Activated T-helper 1 cell treated with anti-CD3 and anti-CD28 coated beads, Interleukin-2, amount 50 U/mL, for 16 hours (primary cell): ENCODE data around the gene IGFBP6.
"Not testable (repeated sequence)": the region's sequence is repeated elsewhere in the genome, so short reads cannot be mapped to it uniquely, and the experiment has no call there.

Experiments
- DNase-seq, 2 donors: peaks; one replicate each; pipeline ENCODE4 v3.0.0-alpha.2; 2020; ENCODE audit warnings: low read depth in 1 of 2, low spot score in 1 of 2

The IGFBP6 gene

DNA sequence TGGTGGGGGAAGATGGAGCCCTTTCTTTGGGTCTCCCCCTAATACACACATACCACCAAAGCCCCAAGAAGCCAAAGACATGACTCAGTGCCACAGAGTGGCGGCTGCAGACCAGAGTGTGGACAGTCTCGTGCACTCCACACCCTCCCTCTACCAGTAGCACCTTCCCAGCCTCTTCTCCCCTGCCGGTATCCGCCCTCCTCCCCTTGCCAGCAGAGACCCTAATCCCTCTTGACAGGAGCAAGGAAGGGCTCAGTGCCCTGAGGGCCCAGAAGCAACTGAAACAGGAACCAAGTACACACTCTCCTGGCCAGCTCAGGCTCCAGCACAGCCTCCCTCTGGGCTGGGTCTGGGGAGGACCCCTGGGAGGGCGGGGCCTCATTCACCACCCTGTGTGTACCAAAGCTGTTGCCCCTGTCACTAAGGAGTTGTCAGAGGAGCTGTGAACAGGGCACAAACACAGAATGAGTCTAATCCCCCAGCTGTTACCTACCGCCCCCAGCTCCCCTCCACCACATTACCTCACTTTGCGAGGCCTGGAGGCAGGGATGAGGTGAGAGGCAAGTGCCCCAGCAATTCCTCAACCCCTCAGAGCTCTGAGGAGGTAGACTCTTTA is 26.5 kb upstream of the IGFBP6 start:
- DNase-seq, result no peak

- DNase-seq, result no peak
Measured at GRCh38 chr12:53071591-53072551, 25.6 kb upstream of the IGFBP6 start.

- DNase-seq, result no peak
Measured at GRCh38 chr12:53073881-53074280, 23.6 kb upstream of the IGFBP6 start.

DNA sequence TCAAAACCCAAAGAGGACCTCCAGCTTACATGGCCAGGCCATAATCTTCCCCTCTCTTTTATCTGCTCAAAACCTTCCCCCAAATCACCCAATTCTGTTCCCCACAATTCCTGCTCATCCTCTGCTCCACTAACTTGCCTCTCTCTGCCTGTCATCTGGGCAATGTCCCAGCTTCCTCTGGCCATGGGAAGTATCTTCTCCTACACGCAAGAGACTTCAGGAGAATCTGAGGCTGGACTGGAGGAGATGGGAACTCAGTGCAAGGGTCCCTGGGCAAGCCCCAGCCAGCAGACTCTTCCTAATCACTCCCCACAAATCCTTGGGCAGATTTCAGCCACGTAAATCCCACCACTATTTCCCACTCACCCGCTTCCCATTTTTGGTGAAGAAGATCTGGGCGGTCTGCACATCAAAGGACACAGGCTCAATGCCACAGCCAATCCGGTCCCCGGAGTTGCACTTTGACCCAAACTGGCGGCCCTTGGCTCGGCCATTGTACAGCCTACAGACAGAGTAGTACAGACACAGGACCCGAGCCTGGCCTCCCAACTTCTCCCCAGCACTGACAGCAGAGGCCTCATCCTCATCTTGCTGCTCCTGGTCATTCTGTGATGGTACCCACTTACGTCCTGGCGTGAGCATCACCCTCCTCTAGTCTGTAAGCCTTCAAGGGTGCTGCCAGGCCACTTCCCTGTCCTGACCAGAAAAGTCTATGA is 23.0 kb upstream of the IGFBP6 start:
- no peak for DNase-seq

DNA sequence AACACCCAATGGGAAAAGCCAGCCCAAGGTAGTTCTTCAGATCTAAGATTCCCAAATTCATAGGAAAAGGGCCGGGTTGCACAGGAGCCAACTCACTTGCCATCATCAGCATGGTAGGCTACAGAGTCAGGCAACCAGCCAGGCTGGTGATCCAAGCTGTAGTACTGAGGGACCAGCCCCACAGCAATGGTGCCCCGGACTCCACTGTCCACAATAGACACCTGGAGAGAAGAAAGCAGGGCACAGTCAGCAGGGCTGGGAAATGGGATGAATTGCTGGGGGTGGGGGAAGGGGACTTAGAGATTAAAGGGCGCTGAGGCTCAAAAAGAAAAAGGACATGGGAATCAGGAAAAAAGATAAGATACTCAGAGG is 22.5 kb upstream of the IGFBP6 start:
- no peak for DNase-seq

DNA sequence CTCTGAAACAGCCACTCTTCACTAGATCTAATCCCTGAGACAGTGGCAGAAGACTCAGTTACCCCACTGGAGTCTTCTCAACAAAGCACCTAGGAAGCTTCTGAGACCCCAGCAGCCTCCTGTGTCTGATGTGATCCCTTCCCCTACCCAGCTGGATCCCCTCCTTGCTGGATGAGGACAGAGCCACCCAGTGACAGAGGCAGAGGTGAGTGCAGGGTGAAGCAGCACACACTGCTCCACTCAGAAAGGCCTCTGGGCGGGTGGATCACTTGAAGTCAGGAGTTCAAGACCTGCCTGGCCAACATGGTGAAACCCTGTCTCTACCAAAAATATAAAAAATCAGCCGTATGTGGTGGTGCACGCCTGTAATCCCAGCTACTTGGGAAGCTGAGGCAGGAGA is 21.0 kb upstream of the IGFBP6 start:
- DNase-seq, result no peak

- DNase-seq, result no peak
Measured at GRCh38 chr12:53077030-53077429, 20.4 kb upstream of the IGFBP6 start.

GRCh38 chr12:53078425-53079225 is 18.8 kb upstream of the IGFBP6 start:
- peak in 1 of 2 donors; percentile 42 for DNase-seq

DNA sequence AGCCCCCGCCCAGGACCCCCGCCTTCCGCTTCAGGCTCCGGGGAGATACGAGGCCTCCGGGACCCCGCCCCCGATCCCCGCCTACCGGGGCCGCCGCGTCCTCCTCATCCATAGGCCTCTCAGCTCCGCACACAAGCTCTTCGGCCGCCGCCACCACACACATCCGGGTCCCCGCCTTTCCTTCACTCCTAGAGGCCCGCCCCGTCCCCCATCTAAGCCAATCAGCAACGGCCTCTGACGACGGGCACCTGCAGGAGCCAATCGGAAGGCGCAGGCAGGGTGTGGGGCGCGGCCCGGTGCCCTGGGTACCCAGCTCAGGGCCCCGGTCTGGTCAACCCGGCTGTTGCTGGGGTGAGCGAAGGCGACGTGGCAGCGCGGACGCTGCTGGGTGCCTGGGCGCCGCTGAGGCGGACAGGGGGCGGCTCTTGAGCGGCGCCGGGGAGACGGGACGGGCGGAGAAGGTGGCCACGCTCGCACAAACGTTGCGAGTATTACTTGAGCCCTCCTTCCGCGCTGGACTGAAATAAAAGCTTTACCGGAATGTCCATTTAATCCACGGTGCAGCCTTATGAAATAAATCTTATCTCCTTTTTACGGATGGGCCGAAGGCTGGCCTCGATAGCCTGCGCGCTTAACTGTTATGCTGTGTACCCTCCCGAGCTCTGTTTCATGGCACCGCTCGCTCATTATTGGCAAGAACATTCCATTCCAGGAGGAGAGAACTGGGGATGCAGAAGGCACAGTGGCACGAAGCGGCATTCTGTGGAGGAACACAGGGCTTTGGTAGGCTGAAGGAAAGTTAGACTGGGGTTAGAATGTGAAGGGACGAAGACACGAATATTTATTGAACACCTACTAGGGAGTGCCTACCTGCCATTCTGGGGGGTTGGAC is 18.0 kb upstream of the IGFBP6 start, which contains the start of gene SPRYD3:
SPRYD3 (minus strand) TSS at position 165 of the 892 bp plus-strand sequence; CDS start at position 108, 57 bp downstream.
- DNase-seq, result peak; percentile 93 to 94

GRCh38 chr12:53082637-53083175 is 14.8 kb upstream of the IGFBP6 start:
- DNase-seq, result no peak

- DNase-seq, result no peak
Measured at GRCh38 chr12:53086361-53086760, 11.1 kb upstream of the IGFBP6 start.

GRCh38 chr12:53090105-53090504 is 7.4 kb upstream of the IGFBP6 start:
- DNase-seq, result no peak

- no peak for DNase-seq
Measured at GRCh38 chr12:53090554-53090953, 6.9 kb upstream of the IGFBP6 start.

GRCh38 chr12:53091756-53092155 is 5.7 kb upstream of the IGFBP6 start:
- no peak for DNase-seq

GRCh38 chr12:53093777-53094393 is 3.6 kb upstream of the IGFBP6 start:
- DNase-seq, result no peak

- no peak for DNase-seq
Measured at GRCh38 chr12:53094394-53094787, 3.1 kb upstream of the IGFBP6 start.

GRCh38 chr12:53094796-53095595 is 2.5 kb upstream of the IGFBP6 start:
- not testable (repeated sequence) for DNase-seq

- not testable (repeated sequence) for DNase-seq
Measured at GRCh38 chr12:53095596-53095895, 1.9 kb upstream of the IGFBP6 start.
